ENCODE results near the gene L3MBTL4. TPM values are rescaled to one million over a fixed set of nuclear protein-coding genes. Genes with fewer than 3 reads are reported as not detected.

L3MBTL4 gene
- total RNA-seq, 1 experiment from 2014 or later: not detected

GRCh38 chr18:6004119-6004518 lies 410.6 kb downstream of the L3MBTL4 start:
- no peaks in the 10 kb centered on the region for H3K9me2 ChIP-seq (ENCODE audit: insufficient read depth)
- intact Hi-C loops (cut with micrococcal nuclease): no loop called here
- ATAC-seq: no peak
- ChIA-PET CTCF (no interaction called here), POLR2A (no interaction called here), RAD21 (ENCODE audit: low non-redundant PET in 1 of 2, low total read pairs in 2 of 2, uncharacterized antibody in 2 of 2, unreplicated experiment in 2 of 2) (no interaction called here)
- H4K20me1 ChIP-seq (ENCODE audit: insufficient read depth): no peaks in the 10 kb centered on the region
- no peak overlapping the region for H3K4me3 ChIP-seq (replicated peaks in 1 of 2; ENCODE audit: low read depth in 1 of 2, low read length in 2 of 2)
- H3K27ac ChIP-seq (ENCODE audit: low read depth, low read length): no peak overlapping the region
- no peak overlapping the region for H3K9ac ChIP-seq (ENCODE audit: low read length)
- H3K4me2 ChIP-seq (ENCODE audit: low read length): no peak overlapping the region
- BruUV-seq (replicated peaks): no TSS peak
- H2AFZ ChIP-seq (ENCODE audit: low read depth, low read length, poor library complexity, severe bottlenecking): no peak overlapping the region
- no peak for TF ChIP-seq ATF3 (IDR thresholded peaks at IDR 0.05)
- no peak for TF ChIP-seq ZNF274 (IDR thresholded peaks at IDR 0.05; ENCODE audit: low read depth, low read length)
- TF ChIP-seq CBX3 (IDR thresholded peaks at IDR 0.05; ENCODE audit: low read depth): no peak
- TF ChIP-seq MAX (IDR thresholded peaks at IDR 0.05): no peak
- no peak for TF ChIP-seq REST (IDR thresholded peaks at IDR 0.05; ENCODE audit: low read depth)
- no peak for TF ChIP-seq CEBPB (IDR thresholded peaks at IDR 0.05; ENCODE audit: low read depth)
- TF ChIP-seq FOSL1 (IDR thresholded peaks at IDR 0.05; ENCODE audit: low read depth): no peak
- TF ChIP-seq POLR2A (IDR thresholded peaks at IDR 0.05; ENCODE audit: borderline replicate concordance, extremely low read depth, insufficient read depth, insufficient read length): no peak
- no peak for TF ChIP-seq SRF (IDR thresholded peaks at IDR 0.05; ENCODE audit: low read depth)
- no peak for TF ChIP-seq TCF7L2 (IDR thresholded peaks at IDR 0.05; ENCODE audit: borderline replicate concordance, extremely low read depth, insufficient read depth, insufficient read length)
- TF ChIP-seq SP1 (IDR thresholded peaks at IDR 0.05; ENCODE audit: low read depth): no peak
- TF ChIP-seq EZH2 (IDR thresholded peaks at IDR 0.05): no peak
- no peaks in the 10 kb centered on the region for H3K27me3 ChIP-seq (ENCODE audit: insufficient read depth, low read length)
- peaks cover 10 to 26% of the 10 kb centered on the region in 2 experiments; a peak in 2 of 4 replicates for H3K9me3 ChIP-seq (ENCODE audit: control insufficient read depth in 1 of 2, insufficient read depth in 1 of 2, low read depth in 1 of 2, low read length in 2 of 2)
- no peaks in the 10 kb centered on the region for H3K4me1 ChIP-seq (ENCODE audit: control insufficient read depth in 1 of 2, insufficient read depth in 2 of 2, low read length in 2 of 2)
- H3K36me3 ChIP-seq (ENCODE audit: control insufficient read depth in 1 of 2, insufficient read depth in 2 of 2, low read length in 2 of 2): no peaks in the 10 kb centered on the region
- no peak for DNase-seq (ENCODE audit: low read depth, low spot score)
- H3K79me2 ChIP-seq (ENCODE audit: insufficient read depth, low read length): no peaks in the 10 kb centered on the region
